HEK293 (cell line): Measurements from ENCODE around the gene POR.

Source experiments
- CTCF ChIA-PET: fragments of 350-600 bp; formaldehyde crosslinking; extraction: SDS; loops from one replicate; lab custom pipeline; 2021; ENCODE audit warnings: antibody characterized with exemption; lab: Yijun Ruan, JAX
- POLR2A ChIA-PET: fragments of 300-600 bp; formaldehyde crosslinking; extraction: SDS; loops from one replicate; lab custom pipeline; 2020; ENCODE audit warnings: antibody characterized with exemption, inconsistent platforms; lab: Yijun Ruan, JAX
- H3K27ac ChIP-seq: fragments of 200-500 bp; sonication (Bioruptor generic); 2 replicates; pipeline ENCODE4 v1.5.1; 2014; ENCODE audit warnings: low read depth, low read length, control low read depth, inconsistent platforms; ENCODE audit errors: extremely low read depth
- H3K36me3 ChIP-seq, 2 experiments: fragments of 200-500 bp in 1 of 2; sonication (Bioruptor generic) in 1 of 2; 1 replicate in 1 of 2; 2 replicates in 1 of 2; pipeline ENCODE4 v1.5.1; 2014 to 2017; ENCODE audit warnings: inconsistent platforms in 2 of 2, low read length in 2 of 2; ENCODE audit not compliant: control insufficient read depth in 2 of 2, insufficient read depth in 1 of 2
- H3K4me1 ChIP-seq: fragments of 200-500 bp; sonication (Bioruptor generic); 2 replicates; pipeline ENCODE4 v1.5.1; 2014; ENCODE audit warnings: mild to moderate bottlenecking, low read length, inconsistent platforms; ENCODE audit not compliant: control insufficient read depth, insufficient read depth
- H3K4me3 ChIP-seq: 2 replicates; pipeline ENCODE4 v1.5.1; 2011; ENCODE audit warnings: low read depth, mild to moderate bottlenecking, control low read depth, low read length, moderate library complexity
- H3K9me3 ChIP-seq: fragments of 200-500 bp; sonication (Bioruptor generic); 2 replicates; pipeline ENCODE4 v1.5.1; 2014; ENCODE audit warnings: low read depth, low read length, inconsistent platforms; ENCODE audit not compliant: control insufficient read depth, insufficient read depth
- BCL11A ChIP-seq: fragments of 450-650 bp; formaldehyde crosslinking; IDR thresholded peaks from 2 replicates; pipeline ENCODE4 v1.5.1; 2016; ENCODE audit warnings: low read depth, missing biosample characterization, missing genetic modification characterization
- GFI1B ChIP-seq: fragments of 450-650 bp; formaldehyde crosslinking; IDR thresholded peaks from 2 replicates; pipeline ENCODE4 v1.5.1; 2016; ENCODE audit warnings: missing biosample characterization, missing genetic modification characterization
- GLI4 ChIP-seq: fragments of 450-650 bp; formaldehyde crosslinking; IDR thresholded peaks from 2 replicates; pipeline ENCODE4 v1.5.1; 2016; ENCODE audit warnings: missing biosample characterization, missing genetic modification characterization
- IKZF3 ChIP-seq: fragments of 450-650 bp; IDR thresholded peaks from 2 replicates; pipeline ENCODE4 v1.5.0; 2018; ENCODE audit warnings: missing biosample characterization, mild to moderate bottlenecking, missing genetic modification characterization, moderate library complexity
- KLF1 ChIP-seq: fragments of 450-650 bp; formaldehyde crosslinking; IDR thresholded peaks from 2 replicates; pipeline ENCODE4 v1.5.1; 2016; ENCODE audit warnings: missing biosample characterization, missing genetic modification characterization
- MEIS1 ChIP-seq: sonication (generic); formaldehyde crosslinking; IDR thresholded peaks from 2 replicates; pipeline ENCODE4 v1.8.1; 2022; ENCODE audit warnings: missing genetic modification reagents, mild to moderate bottlenecking, borderline replicate concordance
- PBX3 ChIP-seq: sonication (generic); formaldehyde crosslinking; IDR thresholded peaks from 2 replicates; pipeline ENCODE4 v1.8.1; 2022; ENCODE audit warnings: mild to moderate bottlenecking, moderate library complexity, missing genetic modification reagents
- SCRT1 ChIP-seq: fragments of 450-650 bp; formaldehyde crosslinking; IDR thresholded peaks from 2 replicates; pipeline ENCODE4 v1.5.1; 2016; ENCODE audit warnings: missing biosample characterization, missing genetic modification characterization, borderline replicate concordance
- SCRT2 ChIP-seq: fragments of 450-650 bp; formaldehyde crosslinking; IDR thresholded peaks from 2 replicates; pipeline ENCODE4 v1.5.1; 2016; ENCODE audit warnings: missing biosample characterization, missing genetic modification characterization
- SP2 ChIP-seq: fragments of 450-650 bp; formaldehyde crosslinking; IDR thresholded peaks from 2 replicates; pipeline ENCODE4 v1.5.1; 2016; ENCODE audit warnings: missing biosample characterization, missing genetic modification characterization
- ZBTB8A ChIP-seq: fragments of 450-650 bp; formaldehyde crosslinking; IDR thresholded peaks from 2 replicates; pipeline ENCODE4 v1.5.1; 2016; ENCODE audit warnings: missing biosample characterization, missing genetic modification characterization
- ZIC2 ChIP-seq: fragments of 450-650 bp; formaldehyde crosslinking; IDR thresholded peaks from 2 replicates; pipeline ENCODE4 v1.5.1; 2016; ENCODE audit warnings: missing biosample characterization, missing genetic modification characterization
- ZNF138 ChIP-seq: fragments of 450-650 bp; formaldehyde crosslinking; IDR thresholded peaks from 2 replicates; pipeline ENCODE4 v1.5.1; 2016; ENCODE audit warnings: missing biosample characterization, missing genetic modification characterization, borderline replicate concordance
- ZNF175 ChIP-seq: fragments of 450-650 bp; formaldehyde crosslinking; IDR thresholded peaks from 2 replicates; pipeline ENCODE4 v1.5.1; 2016; ENCODE audit warnings: missing biosample characterization, missing genetic modification characterization
- ZNF19 ChIP-seq: fragments of 450-650 bp; formaldehyde crosslinking; IDR thresholded peaks from 2 replicates; pipeline ENCODE4; 2016; ENCODE audit warnings: missing biosample characterization, missing genetic modification characterization, low read depth
- ZNF23 ChIP-seq: fragments of 450-650 bp; formaldehyde crosslinking; IDR thresholded peaks from 2 replicates; pipeline ENCODE4 v1.5.1; 2016; ENCODE audit warnings: missing biosample characterization, missing genetic modification characterization, borderline replicate concordance
- ZNF324 ChIP-seq: fragments of 450-650 bp; formaldehyde crosslinking; IDR thresholded peaks from 2 replicates; pipeline ENCODE4 v1.5.1; 2016; ENCODE audit warnings: missing biosample characterization, missing genetic modification characterization
- ZNF513 ChIP-seq: fragments of 450-650 bp; IDR thresholded peaks from 2 replicates; pipeline ENCODE4 v1.5.1; 2018; ENCODE audit warnings: missing biosample characterization, missing genetic modification characterization
- ZNF558 ChIP-seq: fragments of 450-650 bp; formaldehyde crosslinking; IDR thresholded peaks from 2 replicates; pipeline ENCODE4 v1.5.1; 2016; ENCODE audit warnings: missing biosample characterization, missing genetic modification characterization
- ZNF596 ChIP-seq: fragments of 450-650 bp; IDR thresholded peaks from 2 replicates; pipeline ENCODE4 v1.5.0; 2018; ENCODE audit warnings: missing biosample characterization, mild to moderate bottlenecking, missing genetic modification characterization, moderate library complexity
- ZNF692 ChIP-seq: fragments of 450-650 bp; formaldehyde crosslinking; IDR thresholded peaks from 2 replicates; pipeline ENCODE4 v1.5.1; 2016; ENCODE audit warnings: missing biosample characterization, missing genetic modification characterization
- ZNF791 ChIP-seq: fragments of 450-650 bp; formaldehyde crosslinking; IDR thresholded peaks from 2 replicates; pipeline ENCODE4 v1.5.1; 2016; ENCODE audit warnings: missing biosample characterization, missing genetic modification characterization
- ZNF837 ChIP-seq: fragments of 450-650 bp; formaldehyde crosslinking; IDR thresholded peaks from 2 replicates; pipeline ENCODE4 v1.5.1; 2016; ENCODE audit warnings: missing biosample characterization, missing genetic modification characterization
- TF ChIP-seq, protein P1 (sequence below): fragments of 450-650 bp; formaldehyde crosslinking; IDR thresholded peaks from 2 replicates; pipeline ENCODE4 v1.5.1; 2016; ENCODE audit warnings: missing biosample characterization, missing genetic modification characterization
- TF ChIP-seq, protein P2 (sequence below): fragments of 450-650 bp; formaldehyde crosslinking; IDR thresholded peaks from 2 replicates; pipeline ENCODE4 v1.5.1; 2016; ENCODE audit warnings: missing biosample characterization, missing genetic modification characterization, low read depth
- TF ChIP-seq, protein P3 (sequence below): fragments of 450-650 bp; formaldehyde crosslinking; IDR thresholded peaks from 2 replicates; pipeline ENCODE4 v1.5.1; 2016; ENCODE audit warnings: missing biosample characterization, missing genetic modification characterization

POR gene

GRCh38 chr7:75984130-75985008 is 69.4 kb downstream of the POR start:
- TF ChIP-seq ZIC2 (peak; percentile 72), PBX3 (CRISPR knock-in tag) (no peak), GFI1B (tag by site-specific recombination) (no peak), ZNF23 (tag by site-specific recombination) (no peak), ZNF558 (no peak), MEIS1 (CRISPR knock-in tag) (no peak), SCRT2 (peak; percentile 94), BCL11A (tag by site-specific recombination) (no peak), SCRT1 (tag by site-specific recombination) (peak; percentile 33; the same call in 1 of the 2 replicates), ZNF791 (tag by site-specific recombination) (no peak), ZNF138 (tag by site-specific recombination) (no peak), ZNF513 (tag by site-specific recombination) (no peak)
- TF ChIP-seq, protein P1, sequence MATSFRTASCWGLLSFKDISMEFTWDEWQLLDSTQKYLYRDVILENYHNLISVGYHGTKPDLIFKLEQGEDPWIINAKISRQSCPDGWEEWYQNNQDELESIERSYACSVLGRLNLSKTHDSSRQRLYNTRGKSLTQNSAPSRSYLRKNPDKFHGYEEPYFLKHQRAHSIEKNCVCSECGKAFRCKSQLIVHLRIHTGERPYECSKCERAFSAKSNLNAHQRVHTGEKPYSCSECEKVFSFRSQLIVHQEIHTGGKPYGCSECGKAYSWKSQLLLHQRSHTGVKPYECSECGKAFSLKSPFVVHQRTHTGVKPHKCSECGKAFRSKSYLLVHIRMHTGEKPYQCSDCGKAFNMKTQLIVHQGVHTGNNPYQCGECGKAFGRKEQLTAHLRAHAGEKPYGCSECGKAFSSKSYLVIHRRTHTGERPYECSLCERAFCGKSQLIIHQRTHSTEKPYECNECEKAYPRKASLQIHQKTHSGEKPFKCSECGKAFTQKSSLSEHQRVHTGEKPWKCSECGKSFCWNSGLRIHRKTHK (tag by site-specific recombination), result no peak
- peaks cover 0 to 58% of the 10 kb centered on the region in 2 experiments; a peak in 1 of 3 replicates for H3K36me3 ChIP-seq
- H3K27ac ChIP-seq, result no peak overlapping the region

DNA sequence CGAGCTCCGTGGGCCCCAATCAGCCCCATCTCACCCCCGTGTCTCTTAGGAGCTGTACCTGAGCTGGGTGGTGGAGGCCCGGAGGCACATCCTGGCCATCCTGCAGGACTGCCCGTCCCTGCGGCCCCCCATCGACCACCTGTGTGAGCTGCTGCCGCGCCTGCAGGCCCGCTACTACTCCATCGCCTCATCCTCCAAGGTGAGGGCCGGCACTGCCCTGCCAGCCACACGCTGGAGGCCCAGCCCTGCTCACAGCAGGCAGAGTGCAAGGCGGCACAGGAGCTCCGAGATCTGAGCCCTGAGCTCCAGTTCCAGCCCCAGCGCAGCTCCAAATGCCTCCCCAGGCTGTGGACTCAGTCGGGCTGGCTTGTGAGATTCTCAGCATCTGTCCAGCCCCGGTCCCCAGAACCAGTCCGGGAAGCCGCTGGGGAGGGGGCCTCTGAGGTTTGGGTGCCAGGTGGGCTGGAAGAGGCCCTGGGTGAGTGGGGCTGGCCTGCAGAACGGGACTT is 70.1 kb downstream of the POR start:
- Histone ChIP-seq H3K27ac (no peak overlapping the region), H3K4me3 (no peak overlapping the region), H3K36me3 (peaks cover 0 to 56% of the 10 kb centered on the region in 2 experiments; a peak in 1 of 3 replicates), H3K4me1 (no peaks in the 10 kb centered on the region), H3K9me3 (no peaks in the 10 kb centered on the region)
- POLR2A ChIA-PET, result interaction anchor here (0.8 kb wide), 1 partner anchor 15 kb away, joined by 3 read pairs; no protein-coding TSS in a partner anchor
- CTCF ChIA-PET, result interaction anchor here (1.2 kb wide), 1 partner anchor 36 kb away, joined by 4 read pairs; no protein-coding TSS in a partner anchor
- TF ChIP-seq ZNF692 (tag by site-specific recombination), result no peak
- no peak for TF ChIP-seq ZNF19 (tag by site-specific recombination)
- TF ChIP-seq ZNF324, result no peak
- TF ChIP-seq GLI4 (tag by site-specific recombination), result no peak
- no peak for TF ChIP-seq SP2 (tag by site-specific recombination)
- TF ChIP-seq ZNF175 (tag by site-specific recombination), result no peak
- no peak for TF ChIP-seq ZNF837 (tag by site-specific recombination)
- no peak for TF ChIP-seq KLF1 (tag by site-specific recombination)
- TF ChIP-seq, protein P2, sequence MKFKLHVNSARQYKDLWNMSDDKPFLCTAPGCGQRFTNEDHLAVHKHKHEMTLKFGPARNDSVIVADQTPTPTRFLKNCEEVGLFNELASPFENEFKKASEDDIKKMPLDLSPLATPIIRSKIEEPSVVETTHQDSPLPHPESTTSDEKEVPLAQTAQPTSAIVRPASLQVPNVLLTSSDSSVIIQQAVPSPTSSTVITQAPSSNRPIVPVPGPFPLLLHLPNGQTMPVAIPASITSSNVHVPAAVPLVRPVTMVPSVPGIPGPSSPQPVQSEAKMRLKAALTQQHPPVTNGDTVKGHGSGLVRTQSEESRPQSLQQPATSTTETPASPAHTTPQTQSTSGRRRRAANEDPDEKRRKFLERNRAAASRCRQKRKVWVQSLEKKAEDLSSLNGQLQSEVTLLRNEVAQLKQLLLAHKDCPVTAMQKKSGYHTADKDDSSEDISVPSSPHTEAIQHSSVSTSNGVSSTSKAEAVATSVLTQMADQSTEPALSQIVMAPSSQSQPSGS (tag by site-specific recombination), result no peak
- TF ChIP-seq, protein P3, sequence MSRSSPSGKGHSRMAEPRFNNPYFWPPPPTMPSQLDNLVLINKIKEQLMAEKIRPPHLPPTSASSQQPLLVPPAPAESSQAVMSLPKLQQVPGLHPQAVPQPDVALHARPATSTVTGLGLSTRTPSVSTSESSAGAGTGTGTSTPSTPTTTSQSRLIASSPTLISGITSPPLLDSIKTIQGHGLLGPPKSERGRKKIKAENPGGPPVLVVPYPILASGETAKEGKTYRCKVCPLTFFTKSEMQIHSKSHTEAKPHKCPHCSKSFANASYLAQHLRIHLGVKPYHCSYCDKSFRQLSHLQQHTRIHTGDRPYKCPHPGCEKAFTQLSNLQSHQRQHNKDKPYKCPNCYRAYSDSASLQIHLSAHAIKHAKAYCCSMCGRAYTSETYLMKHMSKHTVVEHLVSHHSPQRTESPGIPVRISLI (tag by site-specific recombination), result no peak
- TF ChIP-seq ZNF596, result no peak
- no peak for TF ChIP-seq IKZF3 (tag by site-specific recombination)
- TF ChIP-seq ZBTB8A (tag by site-specific recombination), result no peak

More at GRCh38 chr7:75984130-75985008, 69.4 kb downstream of the POR start:
- ChIA-PET POLR2A (no interaction called here), CTCF (interaction anchor here (1.2 kb wide), 1 partner anchor 36 kb away, joined by 4 read pairs; no protein-coding TSS in a partner anchor)
- H3K4me1 ChIP-seq, result no peaks in the 10 kb centered on the region
- H3K9me3 ChIP-seq, result no peaks in the 10 kb centered on the region
- no peak overlapping the region for H3K4me3 ChIP-seq
